Measurements from ENCODE around the gene CXCL1. TPM values are rescaled to one million over a fixed set of nuclear protein-coding genes. Genes with fewer than 3 reads are reported as not detected.
A peak's percentile ranks its signal among the peaks of the same experiment; 100 is the strongest.

The CXCL1 gene
- total RNA-seq (1 to 10 TPM in 2 of 4 donors, under 1 TPM in 2; 0.26 to 4.2 (median 1.4) TPM), polyA plus RNA-seq (1 to 10 TPM; 1.2 to 2.1 (median 1.6) TPM)
- long read RNA-seq, donor 1 = 0 reads
- long read RNA-seq, donor 2, partial matches to known transcripts = 0 of 2 reads
- long read RNA-seq, donor 2, other reads (novel, unspliced or antisense) = 0 of 2 reads

DNA sequence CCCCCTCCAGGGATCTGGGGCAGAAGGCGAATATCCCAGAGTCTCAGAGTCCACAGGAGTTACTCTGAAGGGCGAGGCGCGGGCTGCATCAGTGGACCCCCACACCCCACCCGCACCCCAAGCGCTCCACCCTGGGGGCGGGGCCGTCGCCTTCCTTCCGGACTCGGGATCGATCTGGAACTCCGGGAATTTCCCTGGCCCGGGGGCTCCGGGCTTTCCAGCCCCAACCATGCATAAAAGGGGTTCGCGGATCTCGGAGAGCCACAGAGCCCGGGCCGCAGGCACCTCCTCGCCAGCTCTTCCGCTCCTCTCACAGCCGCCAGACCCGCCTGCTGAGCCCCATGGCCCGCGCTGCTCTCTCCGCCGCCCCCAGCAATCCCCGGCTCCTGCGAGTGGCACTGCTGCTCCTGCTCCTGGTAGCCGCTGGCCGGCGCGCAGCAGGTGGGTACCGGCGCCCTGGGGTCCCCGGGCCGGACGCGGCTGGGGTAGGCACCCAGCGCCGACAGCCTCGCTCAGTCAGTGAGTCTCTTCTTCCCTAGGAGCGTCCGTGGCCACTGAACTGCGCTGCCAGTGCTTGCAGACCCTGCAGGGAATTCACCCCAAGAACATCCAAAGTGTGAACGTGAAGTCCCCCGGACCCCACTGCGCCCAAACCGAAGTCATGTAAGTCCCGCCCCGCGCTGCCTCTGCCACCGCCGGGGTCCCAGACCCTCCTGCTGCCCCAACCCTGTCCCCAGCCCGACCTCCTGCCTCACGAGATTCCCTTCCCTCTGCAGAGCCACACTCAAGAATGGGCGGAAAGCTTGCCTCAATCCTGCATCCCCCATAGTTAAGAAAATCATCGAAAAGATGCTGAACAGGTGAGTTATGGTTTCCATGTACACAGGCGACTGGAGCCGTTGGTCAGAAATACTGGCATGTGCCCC, at the start of gene CXCL1:
Gene CXCL1 (plus strand): TSS at position 264 of the 926 bp plus-strand sequence. CDS start 78 bp downstream, at position 342.
- ATAC-seq = peak; percentile 27 to 58 (median 44)
- H3K4me3 ChIP-seq = peak within 1 kb of the TSS; percentile 67
- intact Hi-C loops (cut with DNase I) = no loop called here
- H3K4me1 ChIP-seq = no peaks in the 10 kb centered on the region
- H3K36me3 ChIP-seq (ENCODE audit: insufficient read depth in 1 of 2, low read depth in 1 of 2) = no peaks in the 10 kb centered on the region
- peak; percentile 36 to 61 for DNase-seq
- TF ChIP-seq, protein P1, sequence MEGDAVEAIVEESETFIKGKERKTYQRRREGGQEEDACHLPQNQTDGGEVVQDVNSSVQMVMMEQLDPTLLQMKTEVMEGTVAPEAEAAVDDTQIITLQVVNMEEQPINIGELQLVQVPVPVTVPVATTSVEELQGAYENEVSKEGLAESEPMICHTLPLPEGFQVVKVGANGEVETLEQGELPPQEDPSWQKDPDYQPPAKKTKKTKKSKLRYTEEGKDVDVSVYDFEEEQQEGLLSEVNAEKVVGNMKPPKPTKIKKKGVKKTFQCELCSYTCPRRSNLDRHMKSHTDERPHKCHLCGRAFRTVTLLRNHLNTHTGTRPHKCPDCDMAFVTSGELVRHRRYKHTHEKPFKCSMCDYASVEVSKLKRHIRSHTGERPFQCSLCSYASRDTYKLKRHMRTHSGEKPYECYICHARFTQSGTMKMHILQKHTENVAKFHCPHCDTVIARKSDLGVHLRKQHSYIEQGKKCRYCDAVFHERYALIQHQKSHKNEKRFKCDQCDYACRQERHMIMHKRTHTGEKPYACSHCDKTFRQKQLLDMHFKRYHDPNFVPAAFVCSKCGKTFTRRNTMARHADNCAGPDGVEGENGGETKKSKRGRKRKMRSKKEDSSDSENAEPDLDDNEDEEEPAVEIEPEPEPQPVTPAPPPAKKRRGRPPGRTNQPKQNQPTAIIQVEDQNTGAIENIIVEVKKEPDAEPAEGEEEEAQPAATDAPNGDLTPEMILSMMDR (IDR thresholded peaks at IDR 0.05) = no peak
- H3K9me3 ChIP-seq = no peaks in the 10 kb centered on the region
- H3K27ac ChIP-seq = peak within 1 kb of the TSS; percentile 30
- 6 to 9% (median 6%) methylated on average over 47 to 61 of the region's 61 CpGs for WGBS, 3 donors
- peaks cover 0 to 10% (median 10%) of the 10 kb centered on the region in 3 donors for H3K27me3 ChIP-seq (ENCODE audit: insufficient read depth in 3 of 3, low read length in 2 of 3)

GRCh38 chr4:73821325-73821724, 47.9 kb upstream of the CXCL1 start:
- TF ChIP-seq, protein P1 (IDR thresholded peaks at IDR 0.05) = no peak
- Histone ChIP-seq H3K36me3 (ENCODE audit: insufficient read depth in 1 of 2, low read depth in 1 of 2) (no peaks in the 10 kb centered on the region), H3K27ac (no peak overlapping the region), H3K9me3 (no peaks in the 10 kb centered on the region), H3K4me1 (no peaks in the 10 kb centered on the region), H3K27me3 (ENCODE audit: insufficient read depth in 3 of 3, low read length in 2 of 3) (no peaks in the 10 kb centered on the region), H3K4me3 (no peak overlapping the region)
- DNase-seq = no peak
- WGBS, 3 donors = 85 to 89% (median 88%) methylated on average over 4 of the region's 4 CpGs
- intact Hi-C loops (cut with DNase I) = no loop called here
- no peak for ATAC-seq

DNA sequence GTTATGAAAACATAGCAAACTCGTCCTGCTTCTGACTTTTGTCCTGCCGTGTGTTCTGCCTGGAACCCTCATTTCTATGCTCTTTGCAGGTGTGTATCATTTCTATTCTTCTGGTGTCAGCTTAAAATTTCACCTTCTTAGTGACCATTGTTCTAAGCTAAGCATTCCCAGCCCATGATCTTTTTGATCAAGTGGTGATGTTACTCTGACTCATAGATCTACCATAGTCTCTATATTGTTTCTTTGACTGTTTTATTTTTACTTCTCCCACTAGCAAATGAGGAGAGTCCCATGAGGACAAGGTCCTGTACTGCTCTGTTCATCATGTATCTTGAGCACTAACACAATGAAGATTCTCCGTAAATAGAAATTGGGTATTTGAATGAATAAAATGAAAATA, 46.8 kb upstream of the CXCL1 start:
- H3K27me3 ChIP-seq (ENCODE audit: insufficient read depth in 3 of 3, low read length in 2 of 3) = no peaks in the 10 kb centered on the region
- H3K4me1 ChIP-seq = no peaks in the 10 kb centered on the region
- H3K9me3 ChIP-seq = no peaks in the 10 kb centered on the region
- no peak for ATAC-seq
- H3K27ac ChIP-seq = no peak overlapping the region
- 67 to 75% (median 72%) methylated on average over 3 of the region's 3 CpGs for WGBS, 3 donors
- intact Hi-C loops (cut with DNase I) = no loop called here
- no peak overlapping the region for H3K4me3 ChIP-seq
- H3K36me3 ChIP-seq (ENCODE audit: insufficient read depth in 1 of 2, low read depth in 1 of 2) = no peaks in the 10 kb centered on the region
- no peak for DNase-seq
- TF ChIP-seq, protein P1 (IDR thresholded peaks at IDR 0.05) = no peak

DNA sequence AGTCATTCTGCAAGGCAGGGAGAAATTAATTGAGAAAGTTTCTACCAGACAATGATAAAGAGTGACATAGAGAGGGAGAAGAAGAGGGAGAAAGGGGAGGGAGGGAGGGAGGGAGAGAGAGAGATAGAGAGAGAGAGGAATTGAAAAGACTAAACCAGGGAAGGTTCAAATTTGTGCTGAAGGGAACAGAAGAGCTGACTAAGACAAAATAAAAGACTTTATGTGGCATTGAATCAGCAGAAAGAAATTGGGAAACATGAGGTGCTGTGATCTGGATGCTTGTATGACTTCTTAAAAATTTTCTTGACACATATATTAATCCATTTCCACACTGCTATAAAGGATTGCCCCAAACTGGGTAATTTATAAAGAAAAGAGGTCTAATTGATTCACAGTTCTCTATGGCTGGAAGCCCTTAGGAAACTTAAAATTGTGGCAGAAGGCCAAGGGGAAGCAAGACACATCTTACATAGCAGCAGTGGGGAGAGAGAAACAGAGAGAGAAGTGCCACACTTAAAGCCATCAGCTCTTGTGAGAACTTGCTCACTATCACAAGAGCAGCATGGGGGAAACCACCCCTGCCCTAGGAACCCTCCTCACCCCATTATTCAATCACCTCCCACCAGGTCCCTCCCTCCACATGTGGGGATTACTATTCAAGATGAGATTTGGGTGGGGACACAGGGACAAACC, 46.2 kb upstream of the CXCL1 start:
- Histone ChIP-seq H3K4me3 (no peak overlapping the region), H3K27me3 (ENCODE audit: insufficient read depth in 3 of 3, low read length in 2 of 3) (no peaks in the 10 kb centered on the region), H3K4me1 (no peaks in the 10 kb centered on the region), H3K27ac (no peak overlapping the region), H3K9me3 (no peaks in the 10 kb centered on the region), H3K36me3 (ENCODE audit: insufficient read depth in 1 of 2, low read depth in 1 of 2) (no peaks in the 10 kb centered on the region)
- intact Hi-C loops (cut with DNase I) = no loop called here
- no peak for ATAC-seq
- TF ChIP-seq, protein P1 (IDR thresholded peaks at IDR 0.05) = no peak
- DNase-seq = no peak
